PFSK-1 (cell line): ENCODE measurements around the gene ZSCAN22.

Experiments used
- FOXP2 ChIP-seq: optimal IDR thresholded peaks from 2 replicates; pipeline ENCODE3; 2011; ENCODE audit warnings: borderline replicate concordance, control low read depth, inconsistent platforms; ENCODE audit not compliant: insufficient read depth; ENCODE audit errors: extremely low read length, extremely low read depth
- POLR2AphosphoS5 ChIP-seq: IDR thresholded peaks from 2 replicates; pipeline ENCODE4 v1.6.1; 2012; ENCODE audit warnings: low read depth, mild to moderate bottlenecking, control low read depth, low read length, moderate library complexity
- REST ChIP-seq, 2 experiments: IDR thresholded peaks; 2 replicates each; pipeline versions ENCODE4 v1.6.1 to v1.8.0; 2011 to 2012; ENCODE audit warnings: low read depth in 2 of 2, low read length in 2 of 2, control low read depth in 1 of 2, inconsistent platforms in 1 of 2, mild to moderate bottlenecking in 1 of 2, moderate library complexity in 1 of 2; ENCODE audit not compliant: insufficient read depth in 1 of 2
- TAF1 ChIP-seq: IDR thresholded peaks from 2 replicates; pipeline ENCODE4 v1.6.1; 2012; ENCODE audit warnings: low read length, control low read depth, borderline replicate concordance; ENCODE audit not compliant: insufficient read depth

DNA sequence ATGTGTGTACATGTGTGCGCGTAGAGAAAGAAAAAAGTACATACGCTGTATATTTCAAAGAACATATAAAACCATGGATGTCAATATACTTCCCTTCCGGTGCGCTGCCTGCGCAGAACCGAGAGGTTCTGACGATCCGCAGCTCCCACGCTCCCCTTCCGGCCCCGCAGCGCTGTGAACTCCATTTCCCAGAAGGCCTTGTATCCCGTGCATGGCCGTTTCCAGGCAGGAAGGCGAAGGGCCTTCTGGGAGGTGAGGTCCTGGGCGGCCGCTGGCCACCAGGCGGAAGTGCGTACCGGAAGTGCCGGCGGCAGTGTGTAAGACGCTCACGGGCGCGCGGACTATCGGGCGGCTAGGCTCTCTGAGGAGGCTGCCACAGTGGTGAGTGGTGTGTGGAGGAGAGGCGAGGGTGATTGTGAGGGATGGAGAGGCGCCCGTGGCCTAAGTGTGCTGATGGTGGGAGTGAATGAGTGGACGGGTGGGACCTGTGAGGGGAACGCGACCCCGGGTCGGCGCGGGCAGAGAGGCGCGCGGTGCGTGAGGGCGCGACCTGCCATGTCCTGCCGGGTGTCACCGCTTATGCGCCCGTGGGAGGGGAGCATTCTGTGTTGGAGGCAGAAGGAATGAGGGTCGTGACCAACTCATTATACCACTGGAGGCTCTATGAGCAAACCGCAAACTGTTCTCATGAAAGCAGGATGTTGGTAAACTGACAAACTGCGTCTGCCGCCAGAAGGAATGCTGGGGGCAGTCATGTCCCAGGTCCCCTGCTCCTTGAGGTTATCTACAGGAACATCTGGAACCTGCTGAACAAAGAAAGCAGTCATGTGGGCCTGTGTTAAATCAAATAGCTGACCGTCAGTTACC is 21.5 kb upstream of the ZSCAN22 start, which contains the start of gene ERVK3-1:
- TF ChIP-seq TAF1 (peak; percentile 91), POLR2AphosphoS5 (peak; percentile 94), REST (IDR thresholded peaks at IDR 0.05; ENCODE audit: insufficient read depth in 1 of 2, low read depth in 2 of 2, low read length in 2 of 2) (peak in 1 of 2 experiments; percentile 48; a peak in 1 of 4 replicates), FOXP2 (peak; percentile 92)
